Large intestine (tissue), 3 donors: Measurements from ENCODE around the gene KNTC1. TPM values are rescaled to one million over a fixed set of nuclear protein-coding genes. Genes with fewer than 3 reads are reported as not detected.
"Not testable (repeated sequence)": the region's sequence is repeated elsewhere in the genome, so short reads cannot be mapped to it uniquely, and the experiment has no call there.

Experiments
- DNase-seq, 2 donors: peaks; one replicate each; pipeline versions ENCODE4 v3.0.0 to v3.0.0-alpha.2; 2013
- H3K27ac ChIP-seq: one replicate; pipeline ENCODE4 v1.5.1; 2013; ENCODE audit warnings: low read length
- H3K27me3 ChIP-seq: 2 replicates; pipeline ENCODE4 v1.6.1; 2013; ENCODE audit warnings: low read length; ENCODE audit not compliant: control insufficient read depth, insufficient read depth
- H3K36me3 ChIP-seq: 2 replicates; pipeline ENCODE4 v1.6.1; 2013; ENCODE audit warnings: low read length; ENCODE audit not compliant: control insufficient read depth, insufficient read depth
- H3K4me1 ChIP-seq: one replicate; pipeline ENCODE4 v1.6.1; 2013; ENCODE audit warnings: low read length; ENCODE audit not compliant: control insufficient read depth, insufficient read depth
- H3K4me3 ChIP-seq: one replicate; pipeline ENCODE4 v1.5.1; 2013; ENCODE audit warnings: low read length
- H3K9me3 ChIP-seq: one replicate; pipeline ENCODE4 v1.6.1; 2013; ENCODE audit warnings: mild to moderate bottlenecking, low read depth, low read length, moderate library complexity; ENCODE audit not compliant: control insufficient read depth
- WGBS: methylation state at CpG from one replicate; pipeline ENCODE4 v1.1.5; 2013; ENCODE audit warnings: low lambda C conversion rate; ENCODE audit not compliant: insufficient coverage; 5-methylcytosine and 5-hydroxymethylcytosine counted together
- polyA plus RNA-seq: library from polyadenylated mRNA; unstranded; fragments of 120-200 nt; gene quantifications from one replicate; pipeline ENCODE4 v1.2.1, GENCODE V29; 2013

The KNTC1 gene
- polyA plus RNA-seq, 1 donor: 37.1 TPM

GRCh38 chr12:122491991-122492390, 35.1 kb upstream of the KNTC1 start:
- no peaks in the 10 kb centered on the region for H3K27me3 ChIP-seq

GRCh38 chr12:122493222-122493621, 33.8 kb upstream of the KNTC1 start:
- not testable (repeated sequence) for H3K27me3 ChIP-seq, H3K4me1 ChIP-seq, H3K4me3 ChIP-seq, H3K9me3 ChIP-seq, H3K27ac ChIP-seq, DNase-seq
- WGBS: no CpG with 5 or more reads among the region's 6 CpGs
- peaks cover 54% of the 10 kb centered on the region for H3K36me3 ChIP-seq

More at GRCh38 chr12:122491991-122492390, 35.1 kb upstream of the KNTC1 start:
- Histone ChIP-seq H3K9me3 (no peaks in the 10 kb centered on the region), H3K4me3 (no peak overlapping the region), H3K27ac (no peak overlapping the region), H3K4me1 (no peaks in the 10 kb centered on the region), H3K36me3 (peaks cover 57% of the 10 kb centered on the region)
- WGBS: no CpG with 5 or more reads among the region's 2 CpGs
- DNase-seq: no peak

DNA sequence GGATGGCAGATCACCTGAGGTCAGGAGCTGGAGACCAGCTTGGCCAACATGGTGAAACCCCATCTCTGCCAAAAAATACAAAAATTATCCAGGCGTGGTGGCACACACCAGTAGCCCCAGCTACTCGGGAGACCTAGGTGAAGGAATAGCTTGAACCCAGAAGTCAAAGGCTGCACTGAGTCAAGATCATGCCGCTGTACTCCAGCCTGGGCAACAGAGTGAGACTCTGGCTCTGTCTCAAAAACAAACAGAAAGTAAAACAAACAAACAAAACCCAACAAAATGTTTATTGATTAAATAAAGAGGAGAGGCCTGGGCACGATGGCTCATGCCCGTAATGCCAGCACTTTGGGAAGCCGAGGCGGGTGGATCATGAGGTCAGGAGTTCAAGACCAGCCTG, 31.8 kb upstream of the KNTC1 start:
- H3K36me3 ChIP-seq: peaks cover 39% of the 10 kb centered on the region
- peaks cover 5% of the 10 kb centered on the region for H3K4me1 ChIP-seq
- WGBS: 100% methylated on average over 1 of the region's 7 CpGs
- H3K9me3 ChIP-seq: no peaks in the 10 kb centered on the region
- no peak for DNase-seq
- H3K27me3 ChIP-seq: no peaks in the 10 kb centered on the region
- H3K4me3 ChIP-seq: no peak overlapping the region
- H3K27ac ChIP-seq: no peak overlapping the region

DNA sequence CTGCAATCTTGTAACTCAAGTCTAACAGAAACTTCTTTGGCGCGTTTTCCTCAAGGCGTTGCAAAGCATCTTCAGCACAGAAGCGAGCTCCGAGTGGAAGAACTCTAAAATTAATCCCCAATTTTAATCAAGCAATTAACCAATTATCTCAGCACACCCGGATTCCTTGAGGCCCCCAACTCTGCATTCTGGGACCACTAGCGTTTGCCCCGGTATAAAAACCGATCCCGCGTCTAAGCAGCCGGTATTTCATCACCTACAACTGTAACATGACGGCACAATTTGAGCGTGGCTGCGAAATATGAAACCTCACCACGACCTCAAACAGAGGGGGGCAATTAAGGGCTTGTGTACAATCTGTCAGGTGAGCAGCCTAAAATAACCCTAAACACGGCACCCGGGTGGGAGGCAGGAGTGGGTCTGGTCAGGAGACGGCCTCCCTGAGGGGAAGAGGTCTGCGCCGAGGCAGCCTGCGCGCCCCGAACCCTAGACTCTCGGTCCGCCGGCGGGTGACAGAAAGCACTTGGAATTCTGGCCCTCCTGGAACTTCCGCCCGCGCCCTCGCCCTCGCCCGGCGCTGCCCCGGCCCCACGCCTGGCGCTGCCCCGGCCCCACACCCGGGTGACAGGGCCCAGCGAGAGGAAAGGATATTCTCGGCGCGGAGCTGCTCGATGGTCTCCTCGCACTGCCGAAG, 26.9 kb upstream of the KNTC1 start:
- peak; percentile 48 to 84 for DNase-seq
- WGBS: no CpG with 5 or more reads among the region's 47 CpGs
- peaks cover 32% of the 10 kb centered on the region for H3K36me3 ChIP-seq
- peak overlapping the region; percentile 91 for H3K4me3 ChIP-seq
- peaks cover 5% of the 10 kb centered on the region for H3K4me1 ChIP-seq
- H3K27ac ChIP-seq: peak overlapping the region; percentile 96
- no peaks in the 10 kb centered on the region for H3K9me3 ChIP-seq
- no peaks in the 10 kb centered on the region for H3K27me3 ChIP-seq

DNA sequence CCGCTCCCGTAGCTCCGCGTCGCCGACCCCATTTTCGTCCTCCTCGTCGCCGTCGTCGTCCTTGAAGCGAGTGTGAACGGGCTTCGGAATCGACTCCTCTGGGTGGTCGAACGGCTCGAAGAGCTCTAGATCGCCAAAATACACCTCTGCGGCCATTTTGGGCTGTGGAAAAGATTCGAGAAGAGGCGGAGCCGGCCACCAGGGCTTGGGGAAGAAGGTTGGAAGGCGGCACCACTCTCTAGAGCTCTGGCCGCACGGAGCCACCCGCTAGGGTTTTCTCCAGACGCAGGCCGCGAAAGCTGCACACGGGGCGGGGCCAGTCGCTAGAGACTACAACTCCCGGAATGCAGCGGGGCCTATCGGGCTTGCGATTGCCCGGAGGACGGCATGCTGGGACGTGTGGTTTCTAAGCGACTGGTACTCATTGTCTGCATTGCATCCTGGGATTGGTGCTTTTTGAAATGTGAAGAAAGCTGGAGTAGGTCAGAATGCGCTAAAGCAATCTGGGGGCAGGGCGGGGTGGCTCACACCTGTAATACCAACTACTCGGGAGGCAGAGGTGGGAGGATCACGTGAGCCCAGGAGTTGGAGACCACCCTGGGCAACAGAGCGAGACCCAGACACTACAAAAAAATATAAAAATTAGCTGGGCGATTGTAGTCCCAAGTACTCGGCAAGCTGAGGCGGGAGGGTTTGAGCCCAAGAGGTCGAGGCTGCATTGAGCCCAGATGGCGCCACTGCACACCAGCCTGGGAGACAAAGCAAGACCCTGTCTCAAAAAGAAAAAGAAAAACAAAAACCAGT, 26.2 kb upstream of the KNTC1 start, which contains the start of gene ZCCHC8:
TSS of gene ZCCHC8 (minus strand) at position 248 of the 804 bp plus-strand sequence. CDS start at position 156, 92 bp downstream.
- Histone ChIP-seq H3K4me3 (peak within 1 kb of the TSS; percentile 91), H3K36me3 (peaks cover 34% of the 10 kb centered on the region), H3K27ac (peak within 1 kb of the TSS; percentile 96), H3K27me3 (no peaks in the 10 kb centered on the region), H3K9me3 (no peaks in the 10 kb centered on the region), H3K4me1 (peaks cover 5% of the 10 kb centered on the region)
- peak; percentile 97 to 99 for DNase-seq
- 35% methylated on average over 2 of the region's 52 CpGs for WGBS

GRCh38 chr12:122501489-122501989, 25.5 kb upstream of the KNTC1 start:
- Histone ChIP-seq H3K4me3 (peak overlapping the region; percentile 91), H3K36me3 (peaks cover 39% of the 10 kb centered on the region), H3K4me1 (peaks cover 5% of the 10 kb centered on the region), H3K9me3 (no peaks in the 10 kb centered on the region), H3K27ac (peak overlapping the region; percentile 96), H3K27me3 (no peaks in the 10 kb centered on the region)
- no peak for DNase-seq
- WGBS: 89% methylated on average over 2 of the region's 9 CpGs

- H3K27me3 ChIP-seq: no peaks in the 10 kb centered on the region
- H3K4me1 ChIP-seq: peaks cover 5% of the 10 kb centered on the region
- H3K4me3 ChIP-seq: no peak overlapping the region
- H3K27ac ChIP-seq: no peak overlapping the region
- 92% methylated on average over 2 of the region's 3 CpGs for WGBS
- peaks cover 49% of the 10 kb centered on the region for H3K36me3 ChIP-seq
- H3K9me3 ChIP-seq: no peaks in the 10 kb centered on the region
- DNase-seq: no peak
Measured at GRCh38 chr12:122503147-122503751, 23.8 kb upstream of the KNTC1 start.

GRCh38 chr12:122503783-122504590, 23.1 kb upstream of the KNTC1 start:
- Histone ChIP-seq H3K9me3 (no peaks in the 10 kb centered on the region), H3K4me3 (no peak overlapping the region), H3K27ac (no peak overlapping the region), H3K4me1 (peaks cover 1% of the 10 kb centered on the region), H3K27me3 (no peaks in the 10 kb centered on the region), H3K36me3 (peaks cover 56% of the 10 kb centered on the region)
- WGBS: no CpG with 5 or more reads among the region's 6 CpGs
- no peak for DNase-seq

DNA sequence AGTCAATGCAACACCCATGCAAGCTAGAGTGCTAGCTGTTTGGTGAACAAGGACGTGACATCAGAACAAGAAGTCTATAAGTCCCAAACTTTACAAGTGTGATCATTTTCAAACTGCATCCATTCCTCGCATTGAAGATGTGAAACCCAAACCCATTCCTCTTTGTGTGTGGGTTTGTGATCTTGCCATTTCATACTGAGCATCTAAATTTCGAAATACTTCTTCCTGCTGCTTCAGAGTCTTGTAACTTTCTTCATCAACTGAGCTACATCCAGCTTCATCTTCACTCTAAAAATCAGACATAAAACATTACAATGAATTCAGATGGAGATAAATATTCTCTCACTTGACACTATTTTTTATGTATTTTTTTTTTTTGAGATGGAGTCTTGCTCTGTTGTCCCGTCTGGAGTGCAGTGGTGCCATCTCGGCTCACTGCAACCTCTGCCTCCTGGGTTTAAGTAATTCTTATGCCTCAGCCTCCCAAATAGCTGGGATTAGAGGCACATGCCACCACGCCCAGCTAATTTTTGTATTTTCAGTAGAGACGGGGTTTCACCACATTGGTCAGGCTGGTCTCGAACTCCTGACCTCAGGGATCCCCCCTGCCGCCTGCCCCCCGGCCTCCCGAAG, 21.5 kb upstream of the KNTC1 start:
- no CpG with 5 or more reads among the region's 11 CpGs for WGBS

More for the DNA sequence above, 21.5 kb upstream of the KNTC1 start:
- Histone ChIP-seq H3K9me3 (no peaks in the 10 kb centered on the region), H3K4me3 (no peak overlapping the region), H3K4me1 (no peaks in the 10 kb centered on the region), H3K36me3 (peaks cover 71% of the 10 kb centered on the region), H3K27me3 (no peaks in the 10 kb centered on the region), H3K27ac (no peak overlapping the region)
- DNase-seq: no peak
